Measurements from ENCODE around the gene DDR2. TPM values are rescaled to one million over a fixed set of nuclear protein-coding genes. Genes with fewer than 3 reads are reported as not detected.

The DDR2 gene
- polyA plus RNA-seq, 3 donors from 2014 or later: 0.02 to 0.12 TPM; not detected in 1

GRCh38 chr1:162823231-162823630 lies 191.0 kb downstream of the DDR2 start:
- Mint-ChIP-seq H3K36me3 (no peaks in the 10 kb centered on the region), H3K27ac (peak overlapping the region in 3 of 6 donors; percentile 27 to 78 (median 71)), H3K9me3 (no peaks in the 10 kb centered on the region), H3K4me1 (peaks cover 14 to 28% of the 10 kb centered on the region in 2 donors), H3K27me3 (ENCODE audit: low read depth in 3 of 3) (peaks cover 0 to 10% (median 6%) of the 10 kb centered on the region in 3 donors), H3K4me3 (peak overlapping the region in 4 of 5 donors; percentile 54 to 76 (median 68))
- DNase-seq: peak in 2 of 3 donors; percentile 9 to 18

- H3K27ac Mint-ChIP-seq: peak overlapping the region in 3 of 6 donors; percentile 2 to 78 (median 61)
- H3K27me3 Mint-ChIP-seq (ENCODE audit: low read depth in 3 of 3): peaks cover 0 to 10% (median 9%) of the 10 kb centered on the region in 3 donors
These were observed 191.7 kb downstream of the DDR2 start for GRCh38 chr1:162823771-162824525.

GRCh38 chr1:162829268-162829667 lies 197.0 kb downstream of the DDR2 start:
- DNase-seq: no peak
- Mint-ChIP-seq H3K27ac (no peak overlapping the region), H3K4me1 (peaks cover 0 to under 1% of the 10 kb centered on the region in 2 donors), H3K4me3 (no peak overlapping the region), H3K27me3 (ENCODE audit: low read depth in 3 of 3) (peaks cover 0 to 5% (median 5%) of the 10 kb centered on the region in 3 donors), H3K9me3 (peaks cover 0 to 5% (median 0%) of the 10 kb centered on the region in 6 donors), H3K36me3 (no peaks in the 10 kb centered on the region)

More at GRCh38 chr1:162823771-162824525, 191.7 kb downstream of the DDR2 start:
- DNase-seq: no peak
- peaks cover 14 to 28% of the 10 kb centered on the region in 2 donors for H3K4me1 Mint-ChIP-seq
- H3K9me3 Mint-ChIP-seq: no peaks in the 10 kb centered on the region
- no peaks in the 10 kb centered on the region for H3K36me3 Mint-ChIP-seq
- H3K4me3 Mint-ChIP-seq: no peak overlapping the region

- Mint-ChIP-seq H3K9me3 (peaks cover 0 to 8% (median 5%) of the 10 kb centered on the region in 6 donors), H3K36me3 (peaks cover 0 to 3% (median 0%) of the 10 kb centered on the region in 3 donors), H3K4me3 (no peak overlapping the region), H3K4me1 (peaks cover 6 to 12% of the 10 kb centered on the region in 2 donors), H3K27ac (no peak overlapping the region), H3K27me3 (ENCODE audit: low read depth in 3 of 3) (peaks cover 2 to 8% (median 3%) of the 10 kb centered on the region in 3 donors)
- no peak for DNase-seq
These were observed 200.2 kb downstream of the DDR2 start for GRCh38 chr1:162832470-162832869.

- DNase-seq: no peak
- H3K9me3 Mint-ChIP-seq: peaks cover 11 to 28% (median 20%) of the 10 kb centered on the region in 6 donors
- H3K27me3 Mint-ChIP-seq (ENCODE audit: low read depth in 3 of 3): peaks cover 3 to 7% (median 6%) of the 10 kb centered on the region in 3 donors
- peaks cover 0 to 14% (median 4%) of the 10 kb centered on the region in 3 donors for H3K36me3 Mint-ChIP-seq
- H3K4me1 Mint-ChIP-seq: peaks cover 6 to 12% of the 10 kb centered on the region in 2 donors
- H3K27ac Mint-ChIP-seq: peak overlapping the region in 2 of 6 donors; percentile 4 to 30
- H3K4me3 Mint-ChIP-seq: no peak overlapping the region
These were observed 203.1 kb downstream of the DDR2 start for GRCh38 chr1:162835157-162835899.

Other genes with a start within 250 kb of the DDR2 start
- gene SH2D1B, start 220.3 kb upstream of the DDR2 start, polyA plus RNA-seq: 1,000 to 10,000 TPM in 1 of 3 donors, 100 to 1,000 TPM in 2; 598 to 1,411 (median 608) TPM
- 10 to 100 TPM; 46.1 to 80.9 (median 68.8) TPM for gene UHMK1, start 134.6 kb upstream of the DDR2 start, polyA plus RNA-seq
- gene UAP1, start 70.7 kb upstream of the DDR2 start, polyA plus RNA-seq: 10 to 100 TPM; 49.0 to 87.1 (median 57.0) TPM
- 10 to 100 TPM; 25.8 to 30.3 (median 27.4) TPM for gene HSD17B7, start 158.2 kb downstream of the DDR2 start, polyA plus RNA-seq
- not detected for gene CCDC190, start 228.7 kb downstream of the DDR2 start, polyA plus RNA-seq